ACC112 (cell line): ENCODE results near the gene ACOT7.

Experiments used
- H2AFZ ChIP-seq: fragments of 200-600 bp; sonication (generic); one replicate; pipeline ENCODE4 v1.6.0; 2017; ENCODE audit warnings: antibody characterized with exemption, low read length; ENCODE audit not compliant: unreplicated experiment
- H3K27ac ChIP-seq: fragments of 200-600 bp; sonication (generic); 2 replicates; pipeline ENCODE4 v1.5.1; 2014; ENCODE audit warnings: low read depth, mild to moderate bottlenecking, antibody characterized with exemption, low read length, moderate library complexity
- H3K27me3 ChIP-seq: fragments of 200-600 bp; sonication (generic); 2 replicates; pipeline ENCODE4 v1.6.1; 2014; ENCODE audit warnings: mild to moderate bottlenecking, antibody characterized with exemption, low read length, moderate library complexity, mixed read lengths; ENCODE audit not compliant: insufficient read depth
- H3K36me3 ChIP-seq: fragments of 200-600 bp; sonication (generic); 2 replicates; pipeline ENCODE4 v1.6.1; 2016; ENCODE audit warnings: mild to moderate bottlenecking, antibody characterized with exemption, low read length, moderate library complexity, mixed read lengths; ENCODE audit not compliant: insufficient read depth
- H3K4me1 ChIP-seq: fragments of 200-600 bp; sonication (generic); one replicate; pipeline ENCODE4 v1.6.1; 2016; ENCODE audit warnings: low read length, mixed read lengths; ENCODE audit not compliant: insufficient read depth, unreplicated experiment, control insufficient read depth
- H3K4me3 ChIP-seq: fragments of 200-600 bp; sonication (generic); 2 replicates; pipeline ENCODE4 v1.5.1; 2014; ENCODE audit warnings: mild to moderate bottlenecking, low read depth, low read length
- H3K79me2 ChIP-seq: fragments of 200-600 bp; sonication (generic); one replicate; pipeline ENCODE4 v1.6.0; 2016; ENCODE audit warnings: low read length; ENCODE audit not compliant: control insufficient read depth, unreplicated experiment, insufficient read depth

Gene ACOT7

DNA sequence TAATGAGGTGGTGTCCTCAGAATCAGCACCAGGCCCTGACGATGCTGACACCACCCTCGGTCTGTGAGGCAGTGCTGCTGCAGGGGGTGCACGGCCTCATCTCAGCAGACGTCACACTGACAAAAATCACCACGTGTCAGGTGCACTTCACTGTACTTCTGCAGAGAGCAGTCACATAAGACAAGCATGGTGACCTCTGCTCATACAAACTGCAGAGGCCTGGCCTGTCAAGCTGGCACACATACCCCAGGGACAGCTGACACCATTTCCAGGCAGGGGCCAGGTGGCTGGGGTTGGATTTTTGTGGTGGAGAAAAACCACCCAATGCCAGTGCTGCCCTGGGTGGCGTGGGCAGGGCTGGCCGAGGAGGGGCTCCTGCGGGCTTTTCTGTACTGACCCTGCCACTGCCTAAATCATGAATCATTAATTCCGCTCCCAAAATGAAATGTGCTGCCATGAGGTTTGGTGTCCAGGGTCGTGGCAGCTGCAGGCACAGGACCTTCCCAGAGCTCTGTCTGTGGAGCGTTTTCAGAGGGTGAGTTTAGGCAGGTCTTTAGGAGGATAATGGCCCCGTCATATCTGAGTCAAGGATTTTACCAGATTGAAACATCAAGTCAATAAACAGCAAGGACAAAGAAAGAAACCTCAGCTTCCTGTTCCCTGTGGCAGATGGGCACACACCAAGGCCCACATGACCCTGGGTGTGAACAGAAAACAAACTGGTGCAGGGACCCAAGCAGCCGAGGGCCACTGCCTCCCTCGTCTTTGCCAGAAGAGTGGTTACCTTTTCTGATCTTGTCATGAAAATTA is 99.3 kb downstream of the ACOT7 start:
- Histone ChIP-seq H2AFZ (no peak overlapping the region), H3K79me2 (no peaks in the 10 kb centered on the region), H3K27ac (no peak overlapping the region), H3K27me3 (no peaks in the 10 kb centered on the region), H3K4me3 (no peak overlapping the region), H3K4me1 (no peaks in the 10 kb centered on the region), H3K36me3 (no peaks in the 10 kb centered on the region)

DNA sequence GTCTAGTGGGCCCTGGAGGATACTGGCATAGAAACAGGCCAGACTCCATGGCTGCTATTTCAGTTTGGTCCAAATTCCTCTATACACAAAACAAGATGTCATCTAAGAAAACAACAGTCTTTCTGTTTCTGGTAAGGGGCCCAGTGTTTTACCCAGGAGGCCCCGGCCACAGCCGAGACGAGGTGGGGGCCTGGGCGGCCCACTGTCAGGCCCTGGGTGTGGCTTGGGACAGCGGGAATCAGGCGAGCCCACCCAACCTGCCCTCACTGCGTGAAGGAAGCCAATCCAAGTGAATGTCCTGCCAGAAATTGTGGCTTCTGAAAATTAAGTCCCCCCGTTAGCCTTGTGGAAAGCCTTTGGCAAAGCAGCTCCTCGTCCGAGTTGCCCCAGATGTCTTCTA is 101.5 kb downstream of the ACOT7 start:
- no peak overlapping the region for H3K4me3 ChIP-seq
- H3K36me3 ChIP-seq: no peaks in the 10 kb centered on the region
- H3K4me1 ChIP-seq: no peaks in the 10 kb centered on the region
- no peaks in the 10 kb centered on the region for H3K27me3 ChIP-seq
- H3K79me2 ChIP-seq: no peaks in the 10 kb centered on the region
- no peak overlapping the region for H2AFZ ChIP-seq
- no peak overlapping the region for H3K27ac ChIP-seq

DNA sequence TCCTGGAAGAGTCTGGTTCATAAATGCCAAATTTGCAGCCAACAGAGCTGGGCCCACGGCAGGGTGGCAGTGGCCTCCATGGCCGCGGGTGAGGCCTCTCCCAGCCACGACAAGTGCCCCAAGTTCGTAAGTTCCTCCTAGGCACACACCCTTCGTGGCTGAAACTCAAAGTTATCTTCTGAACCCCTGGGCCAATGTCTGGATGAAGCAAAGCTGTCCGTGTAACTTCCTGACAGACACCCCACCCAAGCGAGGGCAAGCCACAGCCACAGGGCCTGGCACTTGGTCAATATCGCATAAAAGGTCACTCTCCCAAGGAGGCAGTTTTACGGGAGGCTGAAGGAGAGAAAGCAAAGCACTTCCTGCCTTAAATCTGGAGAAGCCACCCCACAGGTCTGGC is 104.9 kb downstream of the ACOT7 start:
- no peaks in the 10 kb centered on the region for H3K27me3 ChIP-seq
- no peak overlapping the region for H3K27ac ChIP-seq
- H3K4me1 ChIP-seq: no peaks in the 10 kb centered on the region
- no peak overlapping the region for H3K4me3 ChIP-seq
- no peaks in the 10 kb centered on the region for H3K36me3 ChIP-seq
- H2AFZ ChIP-seq: no peak overlapping the region
- no peaks in the 10 kb centered on the region for H3K79me2 ChIP-seq

DNA sequence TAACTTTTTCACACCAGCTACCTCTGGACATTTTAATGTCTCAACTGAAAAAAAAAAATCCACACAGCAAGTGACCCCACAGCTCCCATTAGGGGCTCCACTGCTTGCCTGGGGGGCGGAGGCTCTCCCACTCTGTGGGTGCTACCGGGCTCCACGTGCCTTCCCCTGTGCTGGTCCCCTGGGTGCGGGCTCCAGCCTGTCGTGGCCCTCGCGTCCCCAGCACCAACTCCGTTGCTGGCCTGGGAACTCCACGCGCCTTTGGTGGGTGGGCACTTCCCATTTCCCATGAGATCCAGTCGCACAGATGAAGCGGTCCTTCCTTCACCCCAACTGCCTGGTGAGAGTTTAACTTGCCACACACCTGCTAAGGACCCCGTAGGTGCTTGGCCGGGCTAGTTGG is 105.5 kb downstream of the ACOT7 start:
- Histone ChIP-seq H2AFZ (no peak overlapping the region), H3K27ac (no peak overlapping the region), H3K36me3 (no peaks in the 10 kb centered on the region), H3K27me3 (no peaks in the 10 kb centered on the region), H3K79me2 (no peaks in the 10 kb centered on the region), H3K4me1 (no peaks in the 10 kb centered on the region), H3K4me3 (no peak overlapping the region)

DNA sequence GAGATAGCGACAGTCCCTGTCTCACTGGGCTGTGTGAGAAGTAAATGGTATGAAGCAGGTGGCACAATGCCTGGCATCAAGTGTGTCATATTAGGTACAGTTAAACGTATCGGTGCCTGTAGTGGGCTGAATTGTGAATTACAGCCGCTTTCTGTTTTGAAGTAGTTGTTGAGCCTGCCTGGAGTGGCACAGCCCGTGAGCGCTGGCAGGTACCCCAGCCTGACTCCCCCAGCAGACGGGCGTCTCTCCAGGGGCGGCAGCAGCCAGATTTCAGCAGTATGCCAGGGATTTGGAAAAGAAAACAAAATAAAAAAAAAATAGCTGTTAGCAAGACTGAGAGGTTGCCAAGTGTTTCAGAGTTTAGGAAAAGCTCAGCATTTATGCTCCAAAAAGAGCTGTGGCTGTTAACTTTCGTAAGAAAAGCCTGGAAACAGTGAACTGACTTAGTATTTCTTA is 106.1 kb downstream of the ACOT7 start:
- Histone ChIP-seq H3K4me3 (no peak overlapping the region), H3K27me3 (no peaks in the 10 kb centered on the region), H2AFZ (no peak overlapping the region), H3K79me2 (no peaks in the 10 kb centered on the region), H3K36me3 (no peaks in the 10 kb centered on the region), H3K27ac (no peak overlapping the region), H3K4me1 (no peaks in the 10 kb centered on the region)

DNA sequence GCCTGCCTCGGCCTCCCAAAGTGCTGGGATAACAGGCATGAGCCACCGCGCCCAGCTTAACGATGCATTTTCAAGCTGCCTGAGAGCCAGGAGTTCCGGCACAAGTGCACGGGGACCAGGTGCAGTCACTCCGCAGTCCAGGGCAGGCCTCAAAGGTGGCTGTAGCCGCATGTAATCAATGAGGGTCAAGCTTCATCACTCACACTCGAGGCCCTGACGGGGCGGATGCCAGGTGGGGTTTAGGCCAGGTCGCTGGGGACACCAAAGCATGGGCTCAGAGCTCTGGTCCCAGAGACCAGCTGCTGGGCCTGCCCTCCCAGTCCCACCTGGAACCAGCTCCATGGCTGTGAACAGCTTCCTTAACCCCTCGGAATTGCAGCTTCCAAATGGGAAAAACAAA is 106.5 kb downstream of the ACOT7 start:
- Histone ChIP-seq H3K4me1 (no peaks in the 10 kb centered on the region), H2AFZ (no peak overlapping the region), H3K27me3 (no peaks in the 10 kb centered on the region), H3K4me3 (no peak overlapping the region), H3K79me2 (no peaks in the 10 kb centered on the region), H3K36me3 (no peaks in the 10 kb centered on the region), H3K27ac (no peak overlapping the region)

DNA sequence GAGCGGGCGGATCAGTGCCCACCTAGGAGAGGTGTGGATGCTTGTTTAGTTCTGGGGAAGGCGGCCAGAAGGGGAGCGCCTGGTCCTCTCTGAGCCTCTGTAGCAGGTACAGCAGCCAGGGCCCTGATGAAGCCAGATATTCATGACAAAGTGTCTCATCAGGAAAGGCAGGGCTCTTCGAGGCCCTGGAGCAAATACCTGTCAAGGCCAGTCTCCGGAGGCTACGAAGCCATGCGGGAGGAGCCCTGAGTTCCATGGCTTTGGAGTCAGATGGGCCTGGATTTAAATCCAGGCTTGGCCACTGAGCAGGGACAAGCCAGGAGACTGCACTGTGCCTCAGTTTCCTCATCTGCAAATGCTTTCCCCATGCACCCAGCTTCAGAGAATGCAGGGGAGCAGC is 107.3 kb downstream of the ACOT7 start:
- Histone ChIP-seq H3K36me3 (no peaks in the 10 kb centered on the region), H3K27ac (no peak overlapping the region), H3K79me2 (no peaks in the 10 kb centered on the region), H3K27me3 (no peaks in the 10 kb centered on the region), H2AFZ (no peak overlapping the region), H3K4me1 (no peaks in the 10 kb centered on the region), H3K4me3 (no peak overlapping the region)

DNA sequence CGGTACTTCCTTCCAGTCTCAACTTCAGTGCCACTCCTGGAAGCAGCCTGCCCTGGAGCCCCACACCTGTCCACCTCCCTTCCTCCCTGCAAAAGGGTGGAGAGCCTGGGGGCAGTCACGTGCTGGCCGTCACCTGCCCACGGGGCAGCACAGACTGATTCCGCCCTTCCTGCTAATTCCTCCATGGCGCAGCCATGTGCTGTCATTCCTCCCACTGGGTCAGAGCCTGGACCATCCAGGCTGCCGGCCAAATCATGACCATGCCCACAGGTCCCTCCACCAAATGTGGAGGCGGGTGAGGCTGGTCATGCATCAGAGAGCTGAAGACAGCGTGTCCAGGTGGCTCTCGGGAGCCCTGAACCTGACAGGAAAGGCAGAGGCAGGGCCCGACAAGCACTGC is 108.2 kb downstream of the ACOT7 start:
- no peak overlapping the region for H3K27ac ChIP-seq
- H3K27me3 ChIP-seq: no peaks in the 10 kb centered on the region
- H3K79me2 ChIP-seq: no peaks in the 10 kb centered on the region
- no peak overlapping the region for H3K4me3 ChIP-seq
- no peak overlapping the region for H2AFZ ChIP-seq
- no peaks in the 10 kb centered on the region for H3K36me3 ChIP-seq
- no peaks in the 10 kb centered on the region for H3K4me1 ChIP-seq

DNA sequence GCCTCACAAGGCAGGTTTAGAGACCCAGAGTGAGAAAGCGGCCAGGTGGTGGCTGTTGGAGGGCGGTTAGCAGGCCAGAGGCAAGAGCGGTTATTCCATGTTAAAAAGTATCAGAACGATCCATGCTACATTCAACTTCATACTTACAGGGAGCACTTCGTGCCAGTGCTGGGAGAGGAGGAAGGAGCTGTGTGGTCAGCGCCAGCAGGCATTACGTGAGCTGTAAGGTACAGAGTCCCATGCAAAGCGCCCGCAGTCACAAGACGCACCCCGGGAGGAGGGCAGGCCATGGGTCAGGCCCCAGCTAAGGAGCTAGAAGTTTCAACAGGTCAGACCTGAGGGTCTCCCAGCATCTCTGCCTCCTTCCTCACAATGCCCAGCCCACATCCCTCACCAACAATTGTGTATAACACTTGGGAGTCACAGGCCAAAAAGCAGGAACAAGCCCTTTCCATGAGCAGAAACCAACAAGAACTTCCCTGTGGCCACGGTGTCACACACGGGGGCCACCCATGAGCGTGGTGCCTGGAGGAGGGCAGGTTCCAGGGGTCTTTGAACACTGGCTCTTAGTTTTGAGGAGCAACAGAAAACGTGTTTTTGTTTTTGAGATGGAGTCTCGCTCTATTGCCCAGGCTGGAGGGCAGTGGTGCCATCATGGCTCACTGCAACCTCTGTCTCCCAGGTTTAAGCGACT is 110.8 kb downstream of the ACOT7 start:
- no peak overlapping the region for H3K4me3 ChIP-seq
- no peaks in the 10 kb centered on the region for H3K4me1 ChIP-seq
- H3K36me3 ChIP-seq: no peaks in the 10 kb centered on the region
- H3K79me2 ChIP-seq: no peaks in the 10 kb centered on the region
- H3K27me3 ChIP-seq: no peaks in the 10 kb centered on the region
- H2AFZ ChIP-seq: no peak overlapping the region
- H3K27ac ChIP-seq: no peak overlapping the region

DNA sequence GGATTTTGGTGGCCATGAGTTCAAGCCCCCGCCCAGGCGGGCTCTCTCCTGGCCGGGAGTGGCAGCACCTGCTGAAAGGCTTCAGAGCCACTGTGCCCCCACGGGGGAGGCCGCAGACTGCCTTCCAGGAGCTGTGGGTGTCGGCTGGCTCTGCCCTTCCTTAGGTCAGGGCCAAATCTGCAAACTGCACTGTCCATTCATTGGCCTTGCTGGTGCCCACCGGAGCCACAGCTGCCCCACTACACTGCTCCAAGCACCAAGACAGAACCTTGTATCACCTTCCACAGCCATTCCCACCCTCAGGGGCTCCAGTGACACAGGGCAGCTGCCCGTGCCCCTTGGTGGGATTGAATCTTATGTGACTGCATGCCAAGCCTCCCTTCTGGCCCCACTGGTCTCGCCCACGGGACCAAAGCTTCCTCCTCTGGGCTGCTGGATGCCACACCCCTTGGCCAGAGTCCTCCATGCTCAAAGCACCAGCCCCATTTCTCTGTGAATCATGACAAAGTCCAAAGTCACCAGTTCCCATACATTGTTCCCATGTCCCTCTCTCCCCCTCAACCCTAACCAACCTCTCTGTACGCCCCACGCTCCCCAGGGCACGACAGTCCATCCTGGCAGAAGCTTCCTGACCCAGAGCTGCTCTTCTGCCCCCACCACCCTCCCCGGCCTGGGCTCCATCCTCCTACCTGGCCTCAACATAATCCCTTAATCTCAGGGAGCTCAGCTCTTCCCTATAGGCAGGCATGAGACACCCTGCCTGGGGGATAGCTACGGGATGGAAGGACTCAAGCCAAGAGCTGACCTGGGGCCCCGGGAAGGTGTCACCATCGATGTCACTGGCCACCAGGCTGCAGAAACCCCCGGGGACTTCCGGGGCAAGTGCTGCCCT is 111.8 kb downstream of the ACOT7 start:
- Histone ChIP-seq H3K36me3 (no peaks in the 10 kb centered on the region), H3K4me1 (peaks cover under 1% of the 10 kb centered on the region), H3K4me3 (no peak overlapping the region), H3K27ac (no peak overlapping the region), H2AFZ (no peak overlapping the region), H3K27me3 (no peaks in the 10 kb centered on the region), H3K79me2 (no peaks in the 10 kb centered on the region)
